Fibroblast of peridontal ligament (primary cell): ENCODE data around the gene POLR2L.

Source experiments
- DNase-seq: peaks from one replicate; pipeline ENCODE4 v3.0.0-alpha.2; 2010; ENCODE audit errors: extremely low read depth

Gene POLR2L

DNA sequence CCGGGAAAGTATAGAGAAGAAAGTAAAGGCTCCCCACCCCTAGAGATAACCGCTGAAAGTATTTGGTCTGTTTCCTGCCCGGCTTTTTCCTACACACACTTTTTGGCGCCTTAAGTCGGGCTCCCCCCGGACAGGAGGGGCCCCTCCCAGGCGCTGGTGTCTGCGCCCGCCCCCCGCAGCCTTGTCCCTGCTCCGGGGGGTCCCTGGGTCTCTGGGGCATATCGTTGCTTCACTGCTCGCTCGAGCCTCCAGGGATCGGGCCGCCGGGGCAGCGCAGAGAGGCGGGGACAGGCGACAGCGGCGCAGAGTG is 15.5 kb downstream of the POLR2L start:
- DNase-seq, result no peak

DNA sequence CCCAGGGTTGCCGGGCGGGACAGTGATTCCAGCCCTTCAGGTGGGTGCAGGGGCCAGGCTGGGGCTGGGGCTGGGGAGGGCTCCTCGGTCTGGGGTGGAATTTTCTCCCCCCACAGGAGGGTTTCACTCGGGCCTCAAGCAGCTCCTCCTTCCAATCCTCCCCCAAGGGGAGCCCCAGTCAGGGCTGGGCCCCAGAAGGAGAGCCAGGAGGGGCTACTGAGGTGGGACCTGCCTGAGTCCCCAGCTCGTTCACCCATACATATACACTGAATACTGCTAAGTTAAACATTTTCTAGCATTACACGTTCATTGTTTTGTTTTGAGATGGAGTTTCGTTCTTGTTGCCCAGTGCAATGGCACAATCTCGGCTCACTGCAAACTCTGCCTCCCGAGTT is 16.1 kb downstream of the POLR2L start:
- no peak for DNase-seq

DNA sequence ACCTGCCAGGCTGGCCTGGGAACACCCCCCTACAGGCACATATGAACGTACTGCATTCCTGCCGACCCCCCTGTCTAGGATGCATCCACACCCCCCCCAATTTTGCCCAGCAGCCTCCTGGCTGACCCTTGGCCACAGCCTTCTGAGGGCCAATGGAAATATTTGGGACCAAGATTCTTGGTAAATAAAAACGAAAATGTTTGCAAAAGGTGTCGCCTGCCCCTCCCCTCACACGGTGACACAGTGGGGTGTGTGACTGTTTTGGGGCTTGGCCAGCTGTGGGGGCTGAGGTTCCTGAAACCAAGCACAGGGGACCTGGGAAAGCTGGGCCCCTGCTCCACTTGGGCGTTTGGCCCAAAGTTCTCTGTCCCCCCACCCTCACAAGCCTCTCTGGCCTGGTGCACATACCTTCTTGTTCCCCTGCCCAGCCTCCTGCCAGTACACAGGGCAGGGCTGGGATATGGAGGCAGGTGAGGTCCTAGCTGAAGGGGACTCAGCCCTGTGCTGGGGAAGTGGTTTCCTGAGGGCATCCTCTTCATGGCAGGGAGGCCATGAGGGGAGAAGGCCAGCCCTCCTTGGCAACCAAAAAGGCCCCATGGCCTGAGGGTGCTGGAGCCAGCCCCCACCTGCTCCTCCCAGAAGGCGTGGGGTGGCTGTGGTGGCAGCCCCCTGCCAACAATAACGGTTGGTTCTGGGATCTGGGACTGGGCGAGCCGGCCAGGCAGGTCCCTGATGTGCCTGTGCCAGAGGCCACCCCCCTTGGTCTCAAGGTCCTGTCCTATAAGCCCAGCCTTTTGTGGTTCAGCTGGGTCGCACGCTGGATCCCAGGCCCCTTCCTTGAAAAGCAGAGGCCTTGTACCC is 16.7 kb downstream of the POLR2L start:
- no peak for DNase-seq

DNA sequence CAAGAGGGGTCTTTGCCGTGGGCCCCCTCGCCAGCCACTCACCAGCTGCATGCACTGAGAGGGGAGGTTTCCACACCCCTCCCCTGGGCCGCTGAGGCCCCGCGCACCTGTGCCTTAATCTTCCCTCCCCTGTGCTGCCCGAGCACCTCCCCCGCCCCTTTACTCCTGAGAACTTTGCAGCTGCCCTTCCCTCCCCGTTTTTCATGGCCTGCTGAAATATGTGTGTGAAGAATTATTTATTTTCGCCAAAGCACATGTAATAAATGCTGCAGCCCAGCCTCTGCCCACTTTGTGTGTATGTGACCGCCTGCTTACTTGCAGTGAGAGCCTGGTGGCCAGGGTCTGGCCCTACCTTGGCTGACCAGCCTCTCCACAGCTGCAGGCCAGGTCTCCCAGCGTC is 17.4 kb downstream of the POLR2L start:
- DNase-seq, result no peak

DNA sequence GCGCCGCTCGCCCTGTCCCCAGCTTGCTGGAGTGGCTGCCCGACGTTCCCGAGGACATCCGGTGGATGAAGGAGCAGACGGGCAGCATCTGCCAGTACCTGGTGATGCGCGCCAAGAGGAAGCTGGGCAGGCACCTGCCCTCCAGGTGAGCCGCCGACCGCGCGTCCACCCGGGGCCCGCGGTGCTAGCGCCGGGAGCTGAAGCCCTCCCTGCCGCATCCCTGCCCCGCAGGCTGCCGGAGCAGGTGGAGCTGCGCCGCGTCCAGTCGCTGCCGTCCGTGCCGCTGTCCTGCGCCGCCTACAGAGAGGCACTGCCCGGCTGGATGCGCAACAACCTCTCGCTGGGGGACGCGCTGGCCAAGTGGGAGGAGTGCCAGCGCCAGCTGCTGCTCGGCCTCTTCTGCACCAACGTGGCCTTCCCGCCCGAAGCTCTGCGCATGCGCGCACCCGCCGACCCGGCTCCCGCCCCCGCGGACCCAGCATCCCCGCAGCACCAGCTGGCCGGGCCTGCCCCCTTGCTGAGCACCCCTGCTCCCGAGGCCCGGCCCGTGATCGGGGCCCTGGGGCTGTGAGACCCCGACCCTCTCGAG is 17.9 kb downstream of the POLR2L start:
- no peak for DNase-seq

DNA sequence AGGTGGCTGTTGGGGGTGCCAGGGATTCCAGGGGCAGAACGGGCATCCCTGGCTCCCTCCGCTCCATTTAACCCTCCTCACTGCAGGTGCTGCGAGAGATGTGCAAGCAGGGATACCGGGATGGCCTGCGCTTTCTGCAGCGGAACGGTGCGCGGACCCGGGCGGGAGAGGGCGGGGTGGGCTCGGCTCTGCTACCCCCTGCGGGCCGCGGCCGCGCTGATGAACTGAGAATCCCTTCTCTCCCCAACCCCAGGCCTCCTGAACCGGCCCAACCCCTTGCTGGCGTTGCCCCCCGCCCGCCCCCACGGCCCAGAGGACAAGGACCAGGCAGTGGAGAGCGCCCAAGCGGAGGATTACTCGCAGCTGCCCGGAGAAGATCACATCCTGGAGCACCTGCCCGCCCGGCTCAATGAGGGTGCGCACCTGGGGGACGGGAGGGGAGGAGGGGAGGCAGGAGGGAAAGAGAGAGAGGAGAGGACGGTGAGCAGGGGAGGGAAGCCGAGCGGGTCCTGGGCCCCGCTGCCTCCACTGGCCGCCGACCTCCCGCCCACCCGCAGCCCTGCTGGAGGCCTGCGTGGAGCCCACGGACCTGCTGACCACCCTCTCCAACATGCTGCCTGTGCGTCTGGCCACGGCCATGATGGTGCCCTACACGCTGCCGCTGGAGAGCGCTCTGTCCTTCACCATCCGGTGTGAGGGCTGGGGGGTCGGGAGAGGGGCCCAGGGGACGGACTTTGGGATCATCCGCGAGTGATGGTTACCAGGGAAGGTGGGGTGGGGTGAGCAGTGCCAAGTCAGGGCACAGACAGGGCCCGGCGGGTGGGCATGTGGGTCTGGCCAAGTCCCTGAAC is 18.7 kb downstream of the POLR2L start:
- DNase-seq, result no peak

DNA sequence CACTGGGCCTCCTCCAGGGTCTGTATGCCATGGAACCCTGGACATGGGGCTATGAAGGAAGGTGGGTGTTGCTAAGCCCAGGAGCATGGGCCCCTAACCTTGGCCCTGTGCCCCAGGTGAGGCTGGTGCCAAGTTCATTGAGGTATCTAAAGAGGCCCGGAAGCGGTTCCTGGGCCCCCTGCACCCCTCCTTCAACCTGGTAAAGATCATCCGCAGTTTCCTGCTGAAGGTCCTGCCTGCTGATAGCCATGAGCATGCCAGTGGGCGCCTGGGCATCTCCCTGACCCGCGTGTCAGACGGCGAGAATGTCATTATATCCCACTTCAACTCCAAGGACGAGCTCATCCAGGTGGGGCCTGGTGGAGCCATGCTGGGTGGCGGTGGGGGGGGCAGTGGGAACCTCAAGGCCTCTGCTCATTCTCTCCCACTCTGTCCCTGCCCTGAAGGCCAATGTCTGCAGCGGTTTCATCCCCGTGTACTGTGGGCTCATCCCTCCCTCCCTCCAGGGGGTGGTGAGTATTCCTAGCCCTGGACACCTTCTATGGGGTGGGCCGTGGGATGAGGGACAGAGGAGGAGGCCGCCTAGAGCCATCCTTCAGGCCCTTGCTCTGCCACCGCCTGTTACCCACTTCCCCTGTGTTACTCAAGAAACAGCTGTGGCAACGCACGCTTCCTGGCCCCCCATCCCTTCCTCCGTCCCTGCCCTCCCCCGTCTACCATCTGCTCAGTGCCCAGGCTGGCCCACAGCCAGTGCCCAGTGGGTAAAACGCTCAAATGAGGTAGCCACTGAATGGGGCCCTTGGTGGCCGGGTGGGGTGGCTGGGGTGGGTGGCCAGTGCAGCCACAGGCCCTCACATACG is 20.6 kb downstream of the POLR2L start:
- no peak for DNase-seq

DNA sequence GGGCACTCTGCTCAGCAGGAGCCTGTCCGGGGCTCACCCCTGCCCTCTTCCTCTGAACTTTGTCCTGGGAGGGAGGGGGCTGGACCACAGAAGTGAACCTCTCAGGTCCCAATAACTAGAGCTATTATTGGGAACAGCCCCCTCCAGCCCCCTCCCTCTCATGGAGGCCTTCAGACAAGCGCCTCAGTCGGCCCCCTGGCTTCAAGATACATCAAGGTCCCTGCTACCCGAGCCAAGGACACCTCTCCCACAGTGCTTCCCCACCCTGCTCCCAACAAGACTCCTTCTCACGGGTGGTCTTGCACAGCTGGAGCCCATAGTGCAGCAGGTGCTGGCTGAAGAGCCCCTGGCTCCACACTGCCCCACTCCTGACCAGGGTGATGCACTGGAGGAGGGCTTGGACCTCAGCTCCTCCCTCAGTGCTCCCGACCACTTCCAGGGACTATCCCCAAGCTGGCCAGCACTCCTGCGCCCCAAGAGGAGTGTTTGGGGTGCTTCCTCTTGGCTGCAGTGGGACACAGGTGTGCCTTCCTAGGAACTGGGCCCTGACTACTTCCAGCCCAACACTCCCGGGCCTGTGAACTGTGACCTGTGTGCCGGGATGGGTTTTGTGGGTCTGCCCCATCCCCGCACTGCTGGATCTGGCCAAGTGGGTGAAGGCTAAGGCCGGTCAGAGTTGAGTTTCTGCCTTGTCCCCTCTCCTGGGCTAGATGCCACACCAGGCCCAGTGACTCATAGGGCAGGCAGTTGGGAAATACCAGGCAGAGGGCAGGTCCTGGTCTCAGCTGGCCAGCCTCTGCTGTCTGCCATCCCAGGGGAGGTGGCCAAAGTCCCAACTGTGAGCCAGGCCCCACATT is 21.4 kb downstream of the POLR2L start:
- DNase-seq, result peak; percentile 60

DNA sequence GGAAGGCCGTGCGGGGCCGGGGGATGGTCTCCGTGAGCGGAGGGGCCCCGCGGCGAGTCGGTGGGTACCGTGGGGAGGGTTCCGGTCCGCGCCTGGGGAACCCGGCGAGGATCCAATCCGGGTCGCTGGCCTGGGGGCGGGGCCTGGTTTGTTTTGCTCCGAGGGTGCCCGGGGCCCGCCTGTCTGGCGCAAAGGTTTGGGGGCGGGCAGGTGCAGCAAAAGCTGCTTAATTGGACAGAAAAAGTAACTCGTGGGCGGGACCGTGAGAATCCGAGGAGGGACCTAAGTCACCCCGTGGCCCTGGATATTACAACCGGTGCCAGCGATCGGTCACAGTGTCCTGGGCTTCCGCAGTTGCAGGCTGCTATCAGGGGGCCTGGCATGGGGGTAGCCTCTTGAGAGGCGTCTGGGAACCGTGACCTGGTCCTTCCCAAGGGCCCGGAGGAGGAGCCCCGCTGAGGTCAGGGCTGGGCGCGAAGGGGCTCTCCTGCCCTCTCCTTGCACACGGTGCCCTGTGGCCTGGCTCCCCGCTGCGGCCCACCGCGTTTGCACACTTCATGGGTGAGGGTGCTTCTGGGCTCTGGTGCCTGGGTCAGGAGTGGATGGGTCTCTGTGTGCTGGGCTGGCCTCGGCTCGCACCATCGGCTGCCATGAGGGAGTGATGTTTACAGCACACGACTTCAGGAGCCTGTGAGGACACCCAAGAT is 22.2 kb downstream of the POLR2L start:
- peak; percentile 29 for DNase-seq

DNA sequence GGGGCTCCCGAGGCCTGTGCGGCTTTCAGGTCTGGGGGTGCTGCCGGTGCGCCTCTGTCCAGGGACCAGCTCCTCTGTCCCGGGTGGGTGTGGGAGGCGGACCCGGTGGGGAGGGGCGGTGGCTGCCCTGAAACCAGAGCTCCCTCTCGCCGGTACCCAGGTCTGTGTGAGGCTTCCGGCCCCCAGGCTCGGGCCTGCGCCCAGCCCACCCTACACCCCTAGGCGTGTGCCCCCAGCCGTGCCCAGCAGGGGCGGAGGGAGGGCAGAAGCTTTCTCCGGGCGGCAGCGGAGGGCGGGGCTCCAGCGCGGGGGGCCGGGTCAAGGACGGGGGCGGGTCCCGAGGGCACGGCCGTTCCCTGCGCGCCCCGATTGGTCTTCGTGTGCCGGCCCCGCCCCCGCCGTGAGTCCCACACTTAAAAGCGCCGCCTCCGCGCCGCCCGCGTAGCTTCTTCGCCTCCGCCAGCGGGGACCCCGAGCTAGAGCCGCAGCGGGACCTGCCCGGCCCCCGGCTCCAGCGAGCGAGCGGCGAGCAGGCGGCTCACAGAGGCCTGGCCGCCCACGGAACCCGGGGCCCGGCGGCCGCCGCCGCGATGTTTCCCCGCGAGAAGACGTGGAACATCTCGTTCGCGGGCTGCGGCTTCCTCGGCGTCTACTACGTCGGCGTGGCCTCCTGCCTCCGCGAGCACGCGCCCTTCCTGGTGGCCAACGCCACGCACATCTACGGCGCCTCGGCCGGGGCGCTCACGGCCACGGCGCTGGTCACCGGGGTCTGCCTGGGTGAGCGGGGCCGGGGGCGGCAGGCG is 23.0 kb downstream of the POLR2L start:
- peak; percentile 68 for DNase-seq

DNA sequence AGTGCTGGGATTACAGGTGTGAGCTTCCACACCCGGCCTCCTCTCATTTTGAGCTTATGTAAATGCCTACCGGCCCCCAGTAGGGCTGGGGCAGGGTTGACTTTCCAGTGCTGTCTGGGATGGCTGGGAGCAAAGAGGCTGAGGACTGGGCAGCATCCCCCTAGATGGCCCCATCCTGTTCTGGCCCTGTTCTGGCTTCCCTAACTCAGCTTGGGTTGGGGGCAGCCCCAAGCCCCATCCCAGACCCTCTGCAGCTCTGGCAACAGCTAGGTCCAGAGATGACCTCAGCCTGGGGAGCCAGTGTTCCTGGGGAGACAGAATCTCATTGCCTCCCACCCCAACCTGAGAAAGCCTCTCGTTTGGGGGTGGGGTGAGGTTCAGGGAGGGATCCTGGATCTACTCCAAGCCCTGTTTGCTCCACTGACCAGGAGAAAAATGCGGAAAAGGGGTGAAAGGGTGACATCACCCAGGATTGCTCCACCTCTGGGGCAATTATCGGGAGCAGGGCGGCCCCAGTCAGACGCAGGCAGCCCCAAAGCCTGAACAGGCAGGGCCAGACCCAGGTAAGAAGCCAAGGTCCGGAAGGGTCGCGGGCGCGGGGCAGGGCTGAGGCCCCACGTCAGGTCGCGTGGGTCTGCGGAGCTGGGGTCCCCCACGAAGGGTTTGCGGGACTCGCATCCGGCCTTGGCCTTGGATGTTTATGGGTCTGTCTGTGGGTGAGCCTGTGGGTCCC is 23.8 kb downstream of the POLR2L start, which contains the start of gene PNPLA2:
TSS of gene PNPLA2 (plus strand) at position 519 of the 733 bp plus-strand sequence. CDS start 805 bp downstream, outside the sequence.
- DNase-seq, result peak; percentile 75

DNA sequence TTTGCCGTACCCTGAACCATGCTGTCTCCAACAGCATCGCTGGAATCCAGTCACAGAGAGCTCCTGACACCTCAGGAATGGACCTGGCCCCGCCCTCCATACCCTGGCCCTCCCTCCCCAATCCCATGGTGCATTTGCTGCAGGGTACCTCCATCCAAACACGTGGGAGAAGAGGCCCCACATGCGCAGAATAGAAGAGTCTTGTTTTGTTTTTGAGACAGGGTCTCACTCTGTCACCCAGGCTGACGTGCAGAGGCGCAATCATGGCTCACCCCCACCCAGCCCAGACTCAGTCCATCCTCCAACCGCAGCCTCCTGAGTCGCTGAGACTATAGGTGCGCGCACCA is 25.9 kb downstream of the POLR2L start:
- DNase-seq, result no peak

DNA sequence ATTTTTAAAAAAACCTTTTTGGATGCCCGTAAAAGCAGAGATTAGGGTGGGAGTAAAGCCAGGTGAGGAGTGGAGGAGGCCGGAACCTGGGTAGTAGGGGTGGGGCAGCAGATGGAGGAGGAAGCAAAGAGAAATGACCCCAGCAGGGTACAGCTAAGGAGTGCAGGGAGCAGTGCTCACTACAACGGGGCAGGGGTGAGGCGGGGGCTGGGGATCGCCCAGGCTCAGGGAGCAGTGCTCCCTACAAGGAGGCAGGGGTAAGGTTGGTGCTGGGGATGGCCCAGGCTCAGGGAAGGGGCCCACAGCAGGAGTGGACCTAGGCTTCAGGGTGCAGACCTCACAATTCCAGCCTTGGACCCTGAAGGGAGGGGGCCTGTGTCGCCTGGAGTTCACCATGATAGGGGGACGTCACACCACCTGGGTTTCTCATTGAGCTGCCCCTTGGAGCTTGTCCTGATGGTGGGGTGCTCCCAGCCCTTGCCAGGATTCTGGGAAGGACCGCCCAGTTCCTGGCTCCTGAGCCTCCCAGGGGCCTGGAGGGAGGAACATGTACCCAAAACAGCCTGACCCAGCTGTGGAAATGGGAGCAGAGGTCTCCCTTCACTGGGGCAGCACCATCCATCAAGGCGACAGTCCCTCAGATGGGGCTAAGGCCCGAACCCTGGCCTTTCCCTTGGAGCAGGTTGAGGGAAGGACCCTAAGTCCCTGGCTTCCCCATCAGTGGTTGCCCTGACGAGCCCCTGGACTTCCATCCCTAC is 26.5 kb downstream of the POLR2L start:
- DNase-seq, result no peak

DNA sequence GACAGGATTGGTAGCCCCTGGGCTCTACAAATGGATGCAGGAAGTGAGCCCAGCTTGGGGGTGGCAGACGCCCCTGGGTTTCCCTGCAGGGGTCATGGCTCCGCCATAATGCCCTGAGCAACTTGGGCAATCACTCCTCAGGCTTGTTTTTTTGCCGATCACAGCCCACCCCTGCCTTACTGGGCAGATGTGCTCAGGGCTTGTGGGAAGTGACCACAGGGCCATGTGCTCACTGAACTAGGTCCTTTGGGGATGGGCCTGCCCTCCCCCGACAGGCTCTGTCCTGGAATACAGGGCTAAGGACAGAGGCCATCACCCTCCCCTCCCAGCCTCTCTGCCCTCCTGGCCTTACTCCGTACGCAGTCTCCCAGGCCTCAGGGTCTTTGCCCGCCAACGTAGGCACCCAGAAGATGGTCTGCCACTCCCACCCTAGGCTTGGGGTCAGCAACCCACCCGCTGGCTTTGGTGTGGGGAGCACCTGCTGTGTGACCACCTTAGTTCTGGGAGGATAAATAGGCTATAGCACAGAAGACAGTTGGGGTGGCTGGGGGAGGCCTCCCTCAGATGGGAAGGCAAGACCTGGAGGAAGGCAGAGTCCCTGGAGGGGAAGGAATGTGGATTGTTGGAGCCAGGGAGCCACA is 28.8 kb downstream of the POLR2L start:
- no peak for DNase-seq

DNA sequence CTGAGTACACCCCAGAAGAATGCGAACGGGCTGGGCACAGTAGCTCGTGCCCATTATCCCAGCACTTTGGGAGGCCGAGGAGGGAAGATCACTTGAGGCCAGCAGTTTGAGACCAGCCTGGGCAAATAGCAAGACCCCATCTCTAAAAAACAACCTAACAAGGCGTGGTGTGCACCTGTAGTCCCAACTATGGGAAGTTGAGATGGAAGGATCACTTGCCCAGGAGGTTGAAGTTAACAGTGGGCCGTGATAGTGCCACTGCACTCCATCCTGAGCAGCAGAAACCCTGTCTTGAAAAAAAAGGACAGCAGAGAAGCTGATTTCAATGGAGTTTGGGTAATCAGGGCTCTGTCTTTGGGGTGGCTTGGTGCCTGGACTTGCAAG is 29.3 kb downstream of the POLR2L start:
- no peak for DNase-seq

DNA sequence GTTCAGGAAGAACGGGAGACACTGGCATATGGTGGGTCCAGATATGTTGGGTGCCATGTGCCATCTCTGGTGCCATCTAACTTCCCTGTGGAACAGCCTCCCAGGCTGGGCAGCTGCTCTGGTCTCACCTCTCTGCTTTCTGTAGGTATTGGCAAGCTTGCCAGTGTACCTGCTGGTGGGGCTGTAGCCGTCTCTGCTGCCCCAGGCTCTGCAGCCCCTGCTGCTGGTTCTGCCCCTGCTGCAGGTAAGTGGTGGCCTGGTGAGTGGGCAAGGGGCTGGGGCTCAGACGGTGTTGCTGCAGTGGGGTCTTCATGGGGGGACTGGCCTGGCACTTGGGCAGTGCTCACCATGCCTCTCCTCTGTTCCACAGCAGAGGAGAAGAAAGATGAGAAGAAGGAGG is 29.9 kb downstream of the POLR2L start:
- no peak for DNase-seq

DNA sequence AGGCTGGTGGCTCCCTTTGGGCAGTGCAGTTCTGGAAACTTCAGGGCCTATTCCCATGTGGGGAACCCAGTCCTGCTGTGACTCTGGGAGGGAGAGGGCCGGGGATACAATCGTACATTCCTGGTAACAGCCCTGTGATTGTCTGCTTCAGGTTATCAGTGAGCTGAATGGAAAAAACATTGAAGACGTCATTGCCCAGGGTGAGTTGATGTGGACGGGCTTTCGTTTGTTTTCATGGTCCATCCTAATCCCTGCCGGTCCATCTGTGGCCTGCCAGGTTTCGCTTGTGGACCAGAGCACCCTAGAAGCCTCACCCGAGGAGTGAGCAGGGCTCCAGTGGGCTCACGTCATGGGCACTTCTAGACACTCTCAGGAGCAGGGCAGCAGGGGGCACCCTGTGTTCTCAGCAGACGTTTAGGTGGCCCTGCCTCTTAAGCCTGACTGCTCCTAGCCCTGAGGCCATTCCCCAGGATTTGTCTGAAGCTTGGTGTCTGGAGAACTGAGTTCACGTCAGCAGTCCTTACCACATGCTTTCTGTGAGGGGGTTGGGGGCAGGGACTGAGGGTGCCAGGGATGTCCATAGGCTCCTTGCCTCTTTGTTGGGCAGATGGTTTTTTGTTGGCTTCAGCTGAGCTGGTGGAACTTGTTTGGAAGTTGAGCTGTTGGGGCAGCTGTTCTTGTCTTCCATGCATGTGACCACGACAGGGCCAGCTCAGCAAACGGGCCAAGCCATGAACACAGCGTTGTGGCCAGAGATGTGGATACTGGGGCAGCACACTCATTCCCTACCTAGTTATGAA is 30.7 kb downstream of the POLR2L start:
- DNase-seq, result no peak
